AG08396 (cell line): ENCODE data around the gene HOXD1.

Experiments used
- DNase-seq: peaks from one replicate; pipeline ENCODE4 v3.0.0; 2012; ENCODE audit warnings: low spot score, mixed read lengths

The HOXD1 gene

GRCh38 chr2:176165370-176166050 is 23.0 kb upstream of the HOXD1 start:
- no peak for DNase-seq

GRCh38 chr2:176166272-176166671 is 22.2 kb upstream of the HOXD1 start:
- DNase-seq = no peak

GRCh38 chr2:176167398-176167797 is 21.1 kb upstream of the HOXD1 start:
- DNase-seq = no peak

GRCh38 chr2:176169181-176169580 is 19.3 kb upstream of the HOXD1 start:
- DNase-seq = no peak

- no peak for DNase-seq
Observed at GRCh38 chr2:176169711-176170110, 18.8 kb upstream of the HOXD1 start.

GRCh38 chr2:176170602-176171305 is 17.7 kb upstream of the HOXD1 start:
- no peak for DNase-seq

- no peak for DNase-seq
Observed at GRCh38 chr2:176171351-176172006, 17.0 kb upstream of the HOXD1 start.

- DNase-seq = no peak
Observed at GRCh38 chr2:176172007-176172894, 16.2 kb upstream of the HOXD1 start.

- no peak for DNase-seq
Observed at GRCh38 chr2:176172895-176173566, 15.4 kb upstream of the HOXD1 start.

- DNase-seq = no peak
Observed at GRCh38 chr2:176173567-176174381, 14.7 kb upstream of the HOXD1 start.

GRCh38 chr2:176174382-176174823 is 14.1 kb upstream of the HOXD1 start:
- DNase-seq = no peak

GRCh38 chr2:176174824-176175708 is 13.4 kb upstream of the HOXD1 start:
- DNase-seq = no peak

- DNase-seq = no peak
Observed at GRCh38 chr2:176175709-176176607, 12.5 kb upstream of the HOXD1 start.

GRCh38 chr2:176177580-176178037 is 10.9 kb upstream of the HOXD1 start:
- no peak for DNase-seq

GRCh38 chr2:176178038-176178756 is 10.3 kb upstream of the HOXD1 start:
- DNase-seq = no peak

GRCh38 chr2:176178757-176179295 is 9.6 kb upstream of the HOXD1 start:
- no peak for DNase-seq

GRCh38 chr2:176181551-176181950 is 6.9 kb upstream of the HOXD1 start:
- DNase-seq = no peak

- no peak for DNase-seq
Observed at GRCh38 chr2:176182671-176183070, 5.8 kb upstream of the HOXD1 start.
